K562 (cell line): ENCODE measurements around the gene SPRING1. TPM values are rescaled to one million over a fixed set of nuclear protein-coding genes. Genes with fewer than 3 reads are reported as not detected.

Experiments
- DMBX1 ChIP-seq: fragments of 250-450 bp; sonication (Bioruptor Pico); IDR thresholded peaks from 2 replicates; pipeline ENCODE4 v1.8.0; 2022; ENCODE audit warnings: inconsistent platforms, mild to moderate bottlenecking, moderate library complexity, borderline replicate concordance
- ETV1 ChIP-seq: fragments of 450-650 bp; conservative IDR thresholded peaks from 2 replicates; pipeline ENCODE4 v1.6.1; 2016; ENCODE audit warnings: missing genetic modification characterization, control low read depth, low read depth, missing compliant biosample characterization
- MBD2 ChIP-seq: sonication (generic); IDR thresholded peaks from 2 replicates; pipeline ENCODE4 v1.6.1; 2016; ENCODE audit warnings: low read depth, borderline replicate concordance
- NFIC ChIP-seq: fragments of 450-650 bp; IDR thresholded peaks from 2 replicates; pipeline ENCODE4 v1.6.1; 2017; ENCODE audit warnings: mild to moderate bottlenecking, inconsistent platforms
- PHF21A ChIP-seq: fragments of 450-650 bp; IDR thresholded peaks from 2 replicates; pipeline ENCODE4 v1.6.1; 2017; ENCODE audit warnings: low read depth, borderline replicate concordance
- PPARD ChIP-seq: fragments of 250-450 bp; sonication (Bioruptor Pico); IDR thresholded peaks from 2 replicates; pipeline ENCODE4 v1.8.0; 2022; ENCODE audit warnings: inconsistent platforms, mild to moderate bottlenecking, moderate library complexity
- RUNX1 ChIP-seq: sonication (generic); IDR thresholded peaks from 2 replicates; pipeline ENCODE4 v1.6.1; 2016; ENCODE audit warnings: antibody characterized with exemption, low read depth
- SAFB2 ChIP-seq: fragments of 200-400 bp; formaldehyde crosslinking; IDR thresholded peaks from 2 replicates; pipeline ENCODE4 v1.6.1; 2018; ENCODE audit warnings: borderline replicate concordance, low read length, low read depth, moderate library complexity; ENCODE audit not compliant: severe bottlenecking
- ZFP30 ChIP-seq: fragments of 250-450 bp; sonication (Bioruptor Pico); IDR thresholded peaks from 2 replicates; pipeline ENCODE4 v1.8.0; 2022; ENCODE audit warnings: moderate library complexity, mild to moderate bottlenecking, inconsistent platforms, borderline replicate concordance
- polyA plus RNA-seq, 8 experiments: library from polyadenylated mRNA; depleted of rRNA in 4 of 8; stranded (reverse) in 5 of 8; unstranded in 3 of 8; fragments of >200 nt; fragmentation: Nextera tagmentation in 2 of 8; fragmentation: Illumina TruSeq in 1 of 8; extraction: Ambion mirVana in 2 of 8; extraction: Trizol in 1 of 8; gene quantifications; 2 replicates each; pipeline versions ENCODE4 v1.2.1 to v1.2.3, GENCODE V29; 2011 to 2014; ENCODE audit warnings: inconsistent platforms in 1 of 8, missing spikeins in 1 of 8
- total RNA-seq, 7 experiments: library from RNA; depleted of rRNA in 6 of 7; stranded (reverse); fragments of >200 nt in 6 of 7; fragmentation: Illumina TruSeq in 2 of 7; extraction: Trizol in 2 of 7; gene quantifications; 2 replicates each; pipeline versions ENCODE4 v1.2.1 to v1.2.3, GENCODE V29; 2011 to 2021; ENCODE audit warnings: low replicate concordance in 1 of 7
- TF ChIP-seq, protein P1 (sequence below): fragments of 200-600 bp; sonication (generic); IDR thresholded peaks from one replicate; pipeline ENCODE4 v1.6.1; 2012; ENCODE audit warnings: mild to moderate bottlenecking, low read depth, low read length, inconsistent platforms
- TF ChIP-seq, protein P2 (sequence below): fragments of 250-450 bp; sonication (Bioruptor Pico); IDR thresholded peaks from 2 replicates; pipeline ENCODE4 v1.8.0; 2021; ENCODE audit warnings: moderate library complexity, mild to moderate bottlenecking, inconsistent platforms
- TF ChIP-seq, protein P3 (sequence below): fragments of 450-650 bp; formaldehyde crosslinking; IDR thresholded peaks from 2 replicates; pipeline ENCODE4 v1.4.0; 2020; ENCODE audit warnings: mild to moderate bottlenecking, mixed read lengths

The SPRING1 gene
- total and polyA plus RNA-seq, 9 of the 15 experiments (the other 6 are each of a cell fraction or from before 2014, with no cell fraction given): 1.1 to 20.0 (median 8.0) TPM

DNA sequence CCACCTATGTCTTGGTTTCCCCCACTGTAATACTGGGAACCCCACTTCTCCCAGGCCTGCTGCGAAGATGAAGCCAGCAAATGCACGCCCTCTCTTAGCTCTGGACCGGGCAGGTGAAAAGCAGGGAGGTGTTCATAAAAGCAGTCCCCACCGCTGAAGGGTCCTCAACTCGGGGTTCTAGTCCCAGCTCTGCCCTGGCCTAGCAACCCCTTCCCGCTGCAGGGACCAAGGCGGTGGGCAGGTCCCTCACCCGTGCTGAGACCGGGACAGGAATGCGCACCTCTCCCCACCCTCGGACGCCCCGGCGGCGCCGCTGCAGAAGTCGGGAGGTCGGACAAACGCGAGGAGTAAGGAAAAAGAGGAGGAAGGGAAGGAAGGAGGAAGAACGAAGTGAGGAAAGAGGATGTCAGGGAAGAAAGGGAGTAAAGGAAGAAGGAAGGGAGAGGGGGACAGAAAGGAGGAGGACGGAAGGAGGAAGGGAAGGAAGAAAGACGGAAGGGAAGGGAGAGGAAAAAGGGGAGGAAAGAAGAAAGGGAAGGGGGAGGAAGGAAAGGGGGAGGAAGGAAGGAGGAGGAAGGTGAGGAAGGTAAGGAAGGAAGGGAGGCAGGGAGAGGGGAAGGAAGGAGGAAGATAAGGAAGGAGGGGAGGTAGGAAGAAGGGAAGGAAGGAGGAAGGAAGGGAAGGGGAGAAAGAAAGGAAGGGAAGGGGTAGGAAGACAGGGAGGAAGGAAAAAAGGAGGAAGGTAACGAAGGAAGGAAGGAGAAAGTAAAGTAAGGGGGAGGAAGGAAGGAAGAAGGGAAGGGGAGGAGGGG is 701 bp downstream of the SPRING1 start (continued):
- TF ChIP-seq SAFB2 (no peak), DMBX1 (CRISPR knock-in tag) (no peak), NFIC (no peak), RUNX1 (no peak), ZFP30 (CRISPR knock-in tag) (no peak), MBD2 (no peak), PPARD (CRISPR knock-in tag) (no peak), PHF21A (peak; percentile 79; the same call in 1 of the 2 replicates), ETV1 (tag) (peak; percentile 37; the same call in 1 of the 2 replicates)
- TF ChIP-seq, protein P1, sequence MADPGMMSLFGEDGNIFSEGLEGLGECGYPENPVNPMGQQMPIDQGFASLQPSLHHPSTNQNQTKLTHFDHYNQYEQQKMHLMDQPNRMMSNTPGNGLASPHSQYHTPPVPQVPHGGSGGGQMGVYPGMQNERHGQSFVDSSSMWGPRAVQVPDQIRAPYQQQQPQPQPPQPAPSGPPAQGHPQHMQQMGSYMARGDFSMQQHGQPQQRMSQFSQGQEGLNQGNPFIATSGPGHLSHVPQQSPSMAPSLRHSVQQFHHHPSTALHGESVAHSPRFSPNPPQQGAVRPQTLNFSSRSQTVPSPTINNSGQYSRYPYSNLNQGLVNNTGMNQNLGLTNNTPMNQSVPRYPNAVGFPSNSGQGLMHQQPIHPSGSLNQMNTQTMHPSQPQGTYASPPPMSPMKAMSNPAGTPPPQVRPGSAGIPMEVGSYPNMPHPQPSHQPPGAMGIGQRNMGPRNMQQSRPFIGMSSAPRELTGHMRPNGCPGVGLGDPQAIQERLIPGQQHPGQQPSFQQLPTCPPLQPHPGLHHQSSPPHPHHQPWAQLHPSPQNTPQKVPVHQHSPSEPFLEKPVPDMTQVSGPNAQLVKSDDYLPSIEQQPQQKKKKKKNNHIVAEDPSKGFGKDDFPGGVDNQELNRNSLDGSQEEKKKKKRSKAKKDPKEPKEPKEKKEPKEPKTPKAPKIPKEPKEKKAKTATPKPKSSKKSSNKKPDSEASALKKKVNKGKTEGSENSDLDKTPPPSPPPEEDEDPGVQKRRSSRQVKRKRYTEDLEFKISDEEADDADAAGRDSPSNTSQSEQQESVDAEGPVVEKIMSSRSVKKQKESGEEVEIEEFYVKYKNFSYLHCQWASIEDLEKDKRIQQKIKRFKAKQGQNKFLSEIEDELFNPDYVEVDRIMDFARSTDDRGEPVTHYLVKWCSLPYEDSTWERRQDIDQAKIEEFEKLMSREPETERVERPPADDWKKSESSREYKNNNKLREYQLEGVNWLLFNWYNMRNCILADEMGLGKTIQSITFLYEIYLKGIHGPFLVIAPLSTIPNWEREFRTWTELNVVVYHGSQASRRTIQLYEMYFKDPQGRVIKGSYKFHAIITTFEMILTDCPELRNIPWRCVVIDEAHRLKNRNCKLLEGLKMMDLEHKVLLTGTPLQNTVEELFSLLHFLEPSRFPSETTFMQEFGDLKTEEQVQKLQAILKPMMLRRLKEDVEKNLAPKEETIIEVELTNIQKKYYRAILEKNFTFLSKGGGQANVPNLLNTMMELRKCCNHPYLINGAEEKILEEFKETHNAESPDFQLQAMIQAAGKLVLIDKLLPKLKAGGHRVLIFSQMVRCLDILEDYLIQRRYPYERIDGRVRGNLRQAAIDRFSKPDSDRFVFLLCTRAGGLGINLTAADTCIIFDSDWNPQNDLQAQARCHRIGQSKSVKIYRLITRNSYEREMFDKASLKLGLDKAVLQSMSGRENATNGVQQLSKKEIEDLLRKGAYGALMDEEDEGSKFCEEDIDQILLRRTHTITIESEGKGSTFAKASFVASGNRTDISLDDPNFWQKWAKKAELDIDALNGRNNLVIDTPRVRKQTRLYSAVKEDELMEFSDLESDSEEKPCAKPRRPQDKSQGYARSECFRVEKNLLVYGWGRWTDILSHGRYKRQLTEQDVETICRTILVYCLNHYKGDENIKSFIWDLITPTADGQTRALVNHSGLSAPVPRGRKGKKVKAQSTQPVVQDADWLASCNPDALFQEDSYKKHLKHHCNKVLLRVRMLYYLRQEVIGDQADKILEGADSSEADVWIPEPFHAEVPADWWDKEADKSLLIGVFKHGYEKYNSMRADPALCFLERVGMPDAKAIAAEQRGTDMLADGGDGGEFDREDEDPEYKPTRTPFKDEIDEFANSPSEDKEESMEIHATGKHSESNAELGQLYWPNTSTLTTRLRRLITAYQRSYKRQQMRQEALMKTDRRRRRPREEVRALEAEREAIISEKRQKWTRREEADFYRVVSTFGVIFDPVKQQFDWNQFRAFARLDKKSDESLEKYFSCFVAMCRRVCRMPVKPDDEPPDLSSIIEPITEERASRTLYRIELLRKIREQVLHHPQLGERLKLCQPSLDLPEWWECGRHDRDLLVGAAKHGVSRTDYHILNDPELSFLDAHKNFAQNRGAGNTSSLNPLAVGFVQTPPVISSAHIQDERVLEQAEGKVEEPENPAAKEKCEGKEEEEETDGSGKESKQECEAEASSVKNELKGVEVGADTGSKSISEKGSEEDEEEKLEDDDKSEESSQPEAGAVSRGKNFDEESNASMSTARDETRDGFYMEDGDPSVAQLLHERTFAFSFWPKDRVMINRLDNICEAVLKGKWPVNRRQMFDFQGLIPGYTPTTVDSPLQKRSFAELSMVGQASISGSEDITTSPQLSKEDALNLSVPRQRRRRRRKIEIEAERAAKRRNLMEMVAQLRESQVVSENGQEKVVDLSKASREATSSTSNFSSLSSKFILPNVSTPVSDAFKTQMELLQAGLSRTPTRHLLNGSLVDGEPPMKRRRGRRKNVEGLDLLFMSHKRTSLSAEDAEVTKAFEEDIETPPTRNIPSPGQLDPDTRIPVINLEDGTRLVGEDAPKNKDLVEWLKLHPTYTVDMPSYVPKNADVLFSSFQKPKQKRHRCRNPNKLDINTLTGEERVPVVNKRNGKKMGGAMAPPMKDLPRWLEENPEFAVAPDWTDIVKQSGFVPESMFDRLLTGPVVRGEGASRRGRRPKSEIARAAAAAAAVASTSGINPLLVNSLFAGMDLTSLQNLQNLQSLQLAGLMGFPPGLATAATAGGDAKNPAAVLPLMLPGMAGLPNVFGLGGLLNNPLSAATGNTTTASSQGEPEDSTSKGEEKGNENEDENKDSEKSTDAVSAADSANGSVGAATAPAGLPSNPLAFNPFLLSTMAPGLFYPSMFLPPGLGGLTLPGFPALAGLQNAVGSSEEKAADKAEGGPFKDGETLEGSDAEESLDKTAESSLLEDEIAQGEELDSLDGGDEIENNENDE: no peak
- TF ChIP-seq, protein P2, sequence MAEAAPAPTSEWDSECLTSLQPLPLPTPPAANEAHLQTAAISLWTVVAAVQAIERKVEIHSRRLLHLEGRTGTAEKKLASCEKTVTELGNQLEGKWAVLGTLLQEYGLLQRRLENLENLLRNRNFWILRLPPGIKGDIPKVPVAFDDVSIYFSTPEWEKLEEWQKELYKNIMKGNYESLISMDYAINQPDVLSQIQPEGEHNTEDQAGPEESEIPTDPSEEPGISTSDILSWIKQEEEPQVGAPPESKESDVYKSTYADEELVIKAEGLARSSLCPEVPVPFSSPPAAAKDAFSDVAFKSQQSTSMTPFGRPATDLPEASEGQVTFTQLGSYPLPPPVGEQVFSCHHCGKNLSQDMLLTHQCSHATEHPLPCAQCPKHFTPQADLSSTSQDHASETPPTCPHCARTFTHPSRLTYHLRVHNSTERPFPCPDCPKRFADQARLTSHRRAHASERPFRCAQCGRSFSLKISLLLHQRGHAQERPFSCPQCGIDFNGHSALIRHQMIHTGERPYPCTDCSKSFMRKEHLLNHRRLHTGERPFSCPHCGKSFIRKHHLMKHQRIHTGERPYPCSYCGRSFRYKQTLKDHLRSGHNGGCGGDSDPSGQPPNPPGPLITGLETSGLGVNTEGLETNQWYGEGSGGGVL (CRISPR knock-in tag): no peak
- TF ChIP-seq, protein P3, sequence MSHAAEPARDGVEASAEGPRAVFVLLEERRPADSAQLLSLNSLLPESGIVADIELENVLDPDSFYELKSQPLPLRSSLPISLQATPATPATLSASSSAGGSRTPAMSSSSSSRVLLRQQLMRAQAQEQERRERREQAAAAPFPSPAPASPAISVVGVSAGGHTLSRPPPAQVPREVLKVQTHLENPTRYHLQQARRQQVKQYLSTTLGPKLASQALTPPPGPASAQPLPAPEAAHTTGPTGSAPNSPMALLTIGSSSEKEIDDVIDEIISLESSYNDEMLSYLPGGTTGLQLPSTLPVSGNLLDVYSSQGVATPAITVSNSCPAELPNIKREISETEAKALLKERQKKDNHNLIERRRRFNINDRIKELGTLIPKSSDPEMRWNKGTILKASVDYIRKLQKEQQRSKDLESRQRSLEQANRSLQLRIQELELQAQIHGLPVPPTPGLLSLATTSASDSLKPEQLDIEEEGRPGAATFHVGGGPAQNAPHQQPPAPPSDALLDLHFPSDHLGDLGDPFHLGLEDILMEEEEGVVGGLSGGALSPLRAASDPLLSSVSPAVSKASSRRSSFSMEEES: no peak
